ENCODE results near the gene CAPN10.

GRCh38 chr2:240597054-240597418 lies 10.5 kb downstream of the CAPN10 start:
- TF ChIP-seq CTCF (IDR thresholded peaks at IDR 0.05; ENCODE audit: borderline replicate concordance, extremely low read depth, low read length, poor library complexity, severe bottlenecking) (no peak), EZH2 (IDR thresholded peaks at IDR 0.05; ENCODE audit: borderline replicate concordance, low read depth, low read length, severe bottlenecking) (no peak)
